Activated T-cell treated with anti-CD3 and anti-CD28 coated beads, Interleukin-2, amount 50 U/mL, for 72 hours (primary cell): Measurements from ENCODE around the gene LRMDA. TPM values are rescaled to one million over a fixed set of nuclear protein-coding genes. Genes with fewer than 3 reads are reported as not detected.
"Not testable (repeated sequence)": the region's sequence is repeated elsewhere in the genome, so short reads cannot be mapped to it uniquely, and the experiment has no call there.

Source experiments
- ATAC-seq, 2 donors: fragments of 150-1000 bp; cut with Tn5 transposase; replicated peaks in 1 of 2; 2 replicates each; pipeline ENCODE4 v1.10.0; 2021; ENCODE audit warnings: moderate library complexity in 2 of 2, mild to moderate bottlenecking in 1 of 2
- DNase-seq, 2 donors: peaks; one replicate each; pipeline ENCODE4 v3.0.0; 2021 to 2022; ENCODE audit warnings: mixed read lengths in 1 of 2
- H3K27ac Mint-ChIP-seq: one replicate; pipeline ENCODE4 v1.8.0; 2022; ENCODE audit warnings: mild to moderate bottlenecking, moderate library complexity, mixed read lengths
- H3K27me3 Mint-ChIP-seq: one replicate; pipeline ENCODE4 v1.8.0; 2022; ENCODE audit warnings: low read depth, mixed read lengths
- H3K36me3 Mint-ChIP-seq, 2 donors: one replicate each; pipeline ENCODE4 v1.8.0; 2022; ENCODE audit warnings: mixed read lengths in 2 of 2, mild to moderate bottlenecking in 1 of 2; ENCODE audit not compliant: insufficient read depth in 2 of 2
- H3K4me1 Mint-ChIP-seq: one replicate; pipeline ENCODE4 v1.8.0; 2022; ENCODE audit warnings: low read depth, mixed read lengths
- H3K4me3 Mint-ChIP-seq, 2 donors: one replicate each; pipeline ENCODE4 v1.8.0; 2022; ENCODE audit warnings: mild to moderate bottlenecking in 2 of 2, mixed read lengths in 2 of 2, moderate library complexity in 2 of 2
- H3K9me3 Mint-ChIP-seq, 2 donors: one replicate each; pipeline ENCODE4 v1.8.0; 2022; ENCODE audit warnings: mixed read lengths in 2 of 2
- total RNA-seq, 2 donors: library from RNA; stranded (reverse); gene quantifications; one replicate each; pipeline ENCODE4 v1.2.3, GENCODE V29; 2022

The LRMDA gene
- total RNA-seq, 2 donors from 2014 or later: not detected

GRCh38 chr10:76491216-76491615, 1059.8 kb downstream of the LRMDA start:
- H3K9me3 Mint-ChIP-seq: peaks cover 9 to 24% of the 10 kb centered on the region in 2 donors
- H3K4me1 Mint-ChIP-seq: no peaks in the 10 kb centered on the region
- H3K27me3 Mint-ChIP-seq: no peaks in the 10 kb centered on the region
- no peak for ATAC-seq
- peaks cover 1 to 6% of the 10 kb centered on the region in 2 donors for H3K36me3 Mint-ChIP-seq
- DNase-seq: no peak
- no peak overlapping the region for H3K4me3 Mint-ChIP-seq
- no peak overlapping the region for H3K27ac Mint-ChIP-seq

GRCh38 chr10:76492026-76492425, 1060.6 kb downstream of the LRMDA start:
- H3K4me1 Mint-ChIP-seq: no peaks in the 10 kb centered on the region
- H3K4me3 Mint-ChIP-seq: no peak overlapping the region
- ATAC-seq (no peak), DNase-seq (no peak)
- H3K27ac Mint-ChIP-seq: no peak overlapping the region
- H3K36me3 Mint-ChIP-seq: peaks cover 1 to 6% of the 10 kb centered on the region in 2 donors
- peaks cover 8 to 25% of the 10 kb centered on the region in 2 donors for H3K9me3 Mint-ChIP-seq
- no peaks in the 10 kb centered on the region for H3K27me3 Mint-ChIP-seq

GRCh38 chr10:76492678-76493472, 1061.5 kb downstream of the LRMDA start:
- Mint-ChIP-seq H3K4me1 (no peaks in the 10 kb centered on the region), H3K36me3 (peaks cover 1 to 3% of the 10 kb centered on the region in 2 donors), H3K9me3 (peaks cover 7 to 20% of the 10 kb centered on the region in 2 donors), H3K27ac (no peak overlapping the region), H3K4me3 (no peak overlapping the region), H3K27me3 (no peaks in the 10 kb centered on the region)
- DNase-seq: no peak
- no peak for ATAC-seq

GRCh38 chr10:76497666-76498065, 1066.2 kb downstream of the LRMDA start:
- no peaks in the 10 kb centered on the region for H3K4me1 Mint-ChIP-seq

GRCh38 chr10:76504823-76505222, 1073.4 kb downstream of the LRMDA start:
- no peaks in the 10 kb centered on the region for H3K27me3 Mint-ChIP-seq
- DNase-seq (no peak), ATAC-seq (no peak)
- H3K27ac Mint-ChIP-seq: no peak overlapping the region
- H3K4me1 Mint-ChIP-seq: no peaks in the 10 kb centered on the region
- peaks cover 6 to 21% of the 10 kb centered on the region in 2 donors for H3K9me3 Mint-ChIP-seq
- H3K36me3 Mint-ChIP-seq: peaks cover 3% of the 10 kb centered on the region in 2 donors
- H3K4me3 Mint-ChIP-seq: no peak overlapping the region

More at GRCh38 chr10:76497666-76498065, 1066.2 kb downstream of the LRMDA start:
- peaks cover 0 to 8% of the 10 kb centered on the region in 2 donors for H3K9me3 Mint-ChIP-seq
- H3K36me3 Mint-ChIP-seq: no peaks in the 10 kb centered on the region
- no peak for DNase-seq
- no peak for ATAC-seq
- no peaks in the 10 kb centered on the region for H3K27me3 Mint-ChIP-seq
- H3K27ac Mint-ChIP-seq: no peak overlapping the region
- no peak overlapping the region for H3K4me3 Mint-ChIP-seq

- H3K27me3 Mint-ChIP-seq: no peaks in the 10 kb centered on the region
- H3K4me3 Mint-ChIP-seq: no peak overlapping the region
- H3K4me1 Mint-ChIP-seq: no peaks in the 10 kb centered on the region
- no peak overlapping the region for H3K27ac Mint-ChIP-seq
- ATAC-seq (no peak), DNase-seq (no peak)
- H3K9me3 Mint-ChIP-seq: peaks cover 5 to 14% of the 10 kb centered on the region in 2 donors
- peaks cover 2 to 3% of the 10 kb centered on the region in 2 donors for H3K36me3 Mint-ChIP-seq
These were observed 1078.0 kb downstream of the LRMDA start for GRCh38 chr10:76509446-76509845.

- ATAC-seq (no peak), DNase-seq (no peak)
- Mint-ChIP-seq H3K4me3 (no peak overlapping the region), H3K9me3 (no peaks in the 10 kb centered on the region), H3K36me3 (peaks cover 0 to under 1% of the 10 kb centered on the region in 2 donors), H3K4me1 (no peaks in the 10 kb centered on the region), H3K27ac (no peak overlapping the region), H3K27me3 (no peaks in the 10 kb centered on the region)
These were observed 1082.9 kb downstream of the LRMDA start for GRCh38 chr10:76514321-76514720.

- Mint-ChIP-seq H3K4me3 (no peak overlapping the region), H3K27me3 (no peaks in the 10 kb centered on the region), H3K27ac (no peak overlapping the region), H3K36me3 (no peaks in the 10 kb centered on the region), H3K4me1 (no peaks in the 10 kb centered on the region), H3K9me3 (no peaks in the 10 kb centered on the region)
- DNase-seq (no peak), ATAC-seq (no peak)
These were observed 1083.4 kb downstream of the LRMDA start for GRCh38 chr10:76514869-76515268.

- Mint-ChIP-seq H3K27me3 (no peaks in the 10 kb centered on the region), H3K4me3 (no peak overlapping the region), H3K36me3 (no peaks in the 10 kb centered on the region), H3K9me3 (peaks cover 0 to 2% of the 10 kb centered on the region in 2 donors), H3K27ac (no peak overlapping the region), H3K4me1 (no peaks in the 10 kb centered on the region)
- ATAC-seq (no peak), DNase-seq (no peak)
These were observed 1091.1 kb downstream of the LRMDA start for GRCh38 chr10:76522547-76522946.

- Mint-ChIP-seq H3K36me3 (no peaks in the 10 kb centered on the region), H3K27me3 (no peaks in the 10 kb centered on the region)
These were observed 1091.8 kb downstream of the LRMDA start for GRCh38 chr10:76523246-76523645.

GRCh38 chr10:76523791-76524351, 1092.4 kb downstream of the LRMDA start:
- Mint-ChIP-seq H3K36me3 (no peaks in the 10 kb centered on the region), H3K4me3 (no peak overlapping the region), H3K27me3 (no peaks in the 10 kb centered on the region), H3K9me3 (peaks cover 0 to 2% of the 10 kb centered on the region in 2 donors), H3K27ac (no peak overlapping the region), H3K4me1 (no peaks in the 10 kb centered on the region)
- no peak for DNase-seq
- no peak for ATAC-seq

More at GRCh38 chr10:76523246-76523645, 1091.8 kb downstream of the LRMDA start:
- Mint-ChIP-seq H3K4me3 (no peak overlapping the region), H3K9me3 (peaks cover 0 to 2% of the 10 kb centered on the region in 2 donors), H3K27ac (no peak overlapping the region), H3K4me1 (no peaks in the 10 kb centered on the region)
- no peak for ATAC-seq
- no peak for DNase-seq

- H3K9me3 Mint-ChIP-seq, H3K4me1 Mint-ChIP-seq, H3K4me3 Mint-ChIP-seq, ATAC-seq, H3K36me3 Mint-ChIP-seq, DNase-seq, H3K27me3 Mint-ChIP-seq, H3K27ac Mint-ChIP-seq: not testable (repeated sequence)
These were observed 1095.4 kb downstream of the LRMDA start for GRCh38 chr10:76526833-76527232.

- Mint-ChIP-seq H3K27ac (no peak overlapping the region), H3K27me3 (no peaks in the 10 kb centered on the region), H3K4me3 (no peak overlapping the region), H3K4me1 (no peaks in the 10 kb centered on the region), H3K9me3 (no peaks in the 10 kb centered on the region), H3K36me3 (no peaks in the 10 kb centered on the region)
- no peak for DNase-seq
- ATAC-seq: no peak
These were observed 1108.9 kb downstream of the LRMDA start for GRCh38 chr10:76540331-76540730.
